K562 (cell line): ENCODE data around the gene RGPD8. TPM values are rescaled to one million over a fixed set of nuclear protein-coding genes. Genes with fewer than 3 reads are reported as not detected.
A peak's percentile ranks its signal among the peaks of the same experiment; 100 is the strongest.

Experiments
- ATAC-seq: fragments of 200-7000 bp; cut with Tn5 transposase; 3 replicates; pipeline ENCODE4 v1.9.1; 2020; ENCODE audit warnings: moderate library complexity
- BruUV-seq: library from RNA; stranded (reverse); fragments of 400-500 nt; replicated peaks from 2 replicates; lab custom pipeline; 2021; lab: Mats Ljungman, UMichigan
- CTCF ChIA-PET: fragments of 300-600 bp; formaldehyde crosslinking; extraction: SDS; loops from one replicate; lab custom pipeline; 2021; ENCODE audit warnings: low intra/inter-chr PET ratio; lab: Yijun Ruan, JAX
- POLR2A ChIA-PET: fragments of 300-600, 350-650 bp; sonication (Branson Sonifier 250); formaldehyde crosslinking; extraction: SDS; loops from one replicate; lab custom pipeline; 2021; ENCODE audit warnings: antibody characterized with exemption, inconsistent platforms; lab: Yijun Ruan, JAX
- DNase-seq, 4 experiments: peaks; one replicate each; pipeline versions ENCODE4 v3.0.0 to v3.0.0-alpha.2; 2011 to 2018; ENCODE audit warnings: low spot score in 3 of 4, mixed read lengths in 3 of 4; ENCODE audit errors: extremely low read depth in 1 of 4
- FAIRE-seq: peaks from 2 replicates; lab custom pipeline; 2011; peaks lifted over from hg19 to GRCh38; lab: Jason Lieb, UNC
- H2AFZ ChIP-seq: 2 replicates; pipeline ENCODE4 v1.6.0; 2011; ENCODE audit warnings: low read depth, low read length, control low read depth, inconsistent platforms
- H3K27ac ChIP-seq: fragments of 200-600 bp; 3 replicates; pipeline ENCODE4 v1.8.0; 2011; ENCODE audit warnings: low read depth, mild to moderate bottlenecking, control low read depth, inconsistent platforms, low read length, moderate library complexity, mixed read lengths; ENCODE audit errors: extremely low read depth
- H3K27me3 ChIP-seq, 2 experiments: fragments of 300-600 bp in 1 of 2; 2 replicates in 1 of 2; 3 replicates in 1 of 2; pipeline versions ENCODE4 v1.6.0 to v1.8.0; 2011; ENCODE audit warnings: inconsistent platforms in 2 of 2, low read length in 2 of 2, mild to moderate bottlenecking in 1 of 2, mixed read lengths in 1 of 2, moderate library complexity in 1 of 2; ENCODE audit not compliant: control insufficient read depth in 2 of 2, insufficient read depth in 2 of 2
- H3K36me3 ChIP-seq: fragments of 300-600 bp; 3 replicates; pipeline ENCODE4 v1.8.0; 2011; ENCODE audit warnings: mild to moderate bottlenecking, low read length, inconsistent platforms; ENCODE audit not compliant: control insufficient read depth, insufficient read depth
- H3K4me1 ChIP-seq, 2 experiments: fragments of 200-600 bp in 1 of 2; replicated peaks in 1 of 2; 2 replicates in 1 of 2; 3 replicates in 1 of 2; pipeline versions ENCODE4 v1.5.1 to v1.8.0; 2011; ENCODE audit warnings: inconsistent platforms in 2 of 2, low read length in 2 of 2, mild to moderate bottlenecking in 1 of 2, mixed read lengths in 1 of 2, moderate library complexity in 1 of 2; ENCODE audit not compliant: control insufficient read depth in 2 of 2, insufficient read depth in 2 of 2
- H3K4me2 ChIP-seq: 2 replicates; pipeline ENCODE4 v1.6.1; 2011; ENCODE audit warnings: low read length, control low read depth, inconsistent platforms, mixed read lengths; ENCODE audit not compliant: insufficient read depth
- H3K4me3 ChIP-seq: fragments of 200-600 bp; sonication (generic), shearing (Covaris generic); 2 replicates; pipeline ENCODE4 v1.5.1; 2016; ENCODE audit warnings: control low read depth, inconsistent platforms
- H3K79me2 ChIP-seq: fragments of 200-600 bp; 3 replicates; pipeline ENCODE4 v1.8.0; 2011; ENCODE audit warnings: low read length, inconsistent platforms; ENCODE audit not compliant: control insufficient read depth, insufficient read depth
- H3K9ac ChIP-seq, 2 experiments: 2 replicates each; pipeline versions ENCODE4 v1.6.0 to v1.6.1; 2011; ENCODE audit warnings: low read depth in 2 of 2, low read length in 2 of 2, control low read depth in 1 of 2, inconsistent platforms in 1 of 2, mild to moderate bottlenecking in 1 of 2, mixed read lengths in 1 of 2; ENCODE audit not compliant: insufficient read depth in 1 of 2
- H3K9me1 ChIP-seq: one replicate; pipeline ENCODE4 v1.6.0; 2011; ENCODE audit warnings: inconsistent platforms, mild to moderate bottlenecking, low read length, moderate library complexity; ENCODE audit not compliant: control insufficient read depth, insufficient read depth
- H3K9me3 ChIP-seq: replicated peaks from 2 replicates; pipeline ENCODE4 v1.5.1; 2011; ENCODE audit warnings: low read depth, low read length, inconsistent platforms; ENCODE audit not compliant: control insufficient read depth, insufficient read depth
- H4K20me1 ChIP-seq: replicated peaks from 2 replicates; pipeline ENCODE4 v1.6.1; 2011; ENCODE audit warnings: low read length, inconsistent platforms, mixed read lengths; ENCODE audit not compliant: control insufficient read depth, insufficient read depth
- ATF1 ChIP-seq, 2 experiments: fragments of 450-650 bp in 1 of 2; IDR thresholded peaks; 2 replicates each; pipeline ENCODE4 v1.6.1; 2016; ENCODE audit warnings: missing compliant biosample characterization in 1 of 2, missing genetic modification characterization in 1 of 2
- CBX1 ChIP-seq: sonication (generic); IDR thresholded peaks from 2 replicates; pipeline ENCODE4 v1.6.1; 2016; ENCODE audit warnings: antibody characterized with exemption, low read depth, mild to moderate bottlenecking
- ELF2 ChIP-seq: fragments of 250-450 bp; sonication (Bioruptor Pico); IDR thresholded peaks from 2 replicates; pipeline ENCODE4 v1.5.0; 2021; ENCODE audit warnings: mild to moderate bottlenecking
- HMGN3 ChIP-seq: IDR thresholded peaks from 2 replicates; pipeline ENCODE4 v1.6.1; 2011; ENCODE audit warnings: borderline replicate concordance, low read depth, mild to moderate bottlenecking, mixed read lengths, low read length; ENCODE audit not compliant: insufficient read length; ENCODE audit errors: extremely low read depth
- POLR2A ChIP-seq: fragments of 450-650 bp; conservative IDR thresholded peaks from 2 replicates; pipeline ENCODE4 v1.6.1; 2016
- SMAD1 ChIP-seq: fragments of 150-350 bp; IDR thresholded peaks from 2 replicates; pipeline ENCODE4 v1.6.1; 2014; ENCODE audit warnings: low read length, low read depth; ENCODE audit not compliant: partially characterized antibody
- SRSF1 ChIP-seq: fragments of 200-400 bp; formaldehyde crosslinking; IDR thresholded peaks from 2 replicates; pipeline ENCODE4 v1.6.1; 2017; ENCODE audit warnings: mild to moderate bottlenecking, low read depth, low read length, moderate library complexity
- XRCC3 ChIP-seq: fragments of 450-650 bp; IDR thresholded peaks from 2 replicates; pipeline ENCODE4 v1.6.1; 2017; ENCODE audit warnings: mild to moderate bottlenecking, moderate library complexity
- WGBS: fragments of 100-300 bp; shearing (Covaris generic); methylation state at CpG from one replicate; pipeline ENCODE4 v1.1.6; 2016; ENCODE audit warnings: low coverage, mixed read lengths; ENCODE audit not compliant: insufficient coverage; ENCODE audit errors: missing lambda C conversion rate; 5-methylcytosine and 5-hydroxymethylcytosine counted together
- in situ Hi-C: fragments of 300-500 bp; cut with MboI; formaldehyde crosslinking; loops from 4 replicates; pipeline ENCODE4 v1.15.0; 2018; ENCODE audit warnings: inconsistent platforms, mixed read lengths
- intact Hi-C: fragments of 100-400 bp; cut with micrococcal nuclease; formaldehyde crosslinking; loops from 2 replicates; pipeline ENCODE4 v1.14.2; 2022
- polyA plus RNA-seq, 8 experiments: library from polyadenylated mRNA; depleted of rRNA in 4 of 8; stranded (reverse) in 5 of 8; unstranded in 3 of 8; fragments of >200 nt; fragmentation: Nextera tagmentation in 2 of 8; fragmentation: Illumina TruSeq in 1 of 8; extraction: Ambion mirVana in 2 of 8; extraction: Trizol in 1 of 8; gene quantifications; 2 replicates each; pipeline versions ENCODE4 v1.2.1 to v1.2.3, GENCODE V29; 2011 to 2014; ENCODE audit warnings: inconsistent platforms in 1 of 8, missing spikeins in 1 of 8
- total RNA-seq, 7 experiments: library from RNA; depleted of rRNA in 6 of 7; stranded (reverse); fragments of >200 nt in 6 of 7; fragmentation: Illumina TruSeq in 2 of 7; extraction: Trizol in 2 of 7; gene quantifications; 2 replicates each; pipeline versions ENCODE4 v1.2.1 to v1.2.3, GENCODE V29; 2011 to 2021; ENCODE audit warnings: low replicate concordance in 1 of 7
- TF ChIP-seq, protein P1 (sequence below): fragments of 450-650 bp; IDR thresholded peaks from 2 replicates; pipeline ENCODE4 v1.6.1; 2018; ENCODE audit not compliant: partially characterized antibody
- TF ChIP-seq, protein P2 (sequence below): sonication (generic); formaldehyde crosslinking; IDR thresholded peaks from 2 replicates; pipeline ENCODE4 v1.8.1; 2023; ENCODE audit warnings: mild to moderate bottlenecking, missing genetic modification reagents

The RGPD8 gene
- total and polyA plus RNA-seq, 9 of the 15 experiments (the other 6 are each of a cell fraction or from before 2014, with no cell fraction given) = 0.03 to 0.47 (median 0.12) TPM; not detected in 1

DNA sequence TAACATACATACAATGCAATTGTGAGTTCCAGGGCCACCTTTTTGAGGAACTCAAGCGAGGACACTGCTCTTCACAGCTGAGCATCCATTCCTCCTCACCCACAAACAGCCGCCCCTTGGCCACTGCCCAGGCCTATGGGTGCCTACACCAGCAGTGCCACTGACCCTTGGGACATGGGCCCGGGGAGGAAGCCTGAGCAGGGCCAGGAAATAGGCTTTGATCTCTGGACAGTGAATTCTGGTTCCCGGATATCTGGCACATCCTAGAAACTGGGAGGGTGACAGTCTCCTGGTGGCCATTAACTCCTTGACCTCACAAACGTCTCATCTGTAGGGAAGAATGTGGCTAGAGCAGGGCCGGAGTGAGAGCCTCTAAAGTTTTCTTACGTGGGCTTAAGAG, 43.0 kb upstream of the RGPD8 start:
- WGBS = 48% methylated on average over 7 of the region's 7 CpGs

DNA sequence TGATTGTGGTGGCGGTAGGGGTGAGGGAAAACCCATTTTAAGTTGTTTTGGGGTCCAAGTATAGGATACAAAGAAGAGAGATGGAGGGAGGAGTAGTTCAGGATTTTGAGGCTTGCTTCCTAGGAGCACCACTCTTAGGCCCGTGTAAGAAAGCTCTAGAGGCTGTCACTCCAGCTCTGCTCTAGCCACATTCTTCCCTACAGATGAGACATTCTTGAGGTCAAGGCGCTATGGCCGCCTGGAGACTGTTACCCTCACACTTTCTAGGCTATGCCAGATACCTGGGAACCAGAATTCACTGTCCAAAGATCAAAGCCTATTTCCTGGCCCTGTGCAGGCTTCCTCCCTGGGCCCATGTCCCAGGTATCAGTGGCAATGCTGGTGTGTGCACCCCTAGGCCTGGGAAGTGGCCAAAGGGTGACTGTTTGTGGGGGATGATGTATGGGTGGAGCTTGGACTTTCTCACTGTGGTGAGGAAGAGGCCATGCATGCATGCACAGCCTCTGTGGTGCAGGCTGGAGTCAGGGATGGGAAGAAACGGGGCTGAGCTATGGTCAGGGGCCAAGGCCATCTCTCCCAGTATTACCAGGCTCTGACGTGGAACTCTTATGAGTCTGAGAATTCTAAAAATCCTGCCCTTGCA, 41.5 kb upstream of the RGPD8 start:
- Histone ChIP-seq H2AFZ (peak overlapping the region; percentile 5), H3K27ac (no peak overlapping the region), H4K20me1 (no peaks in the 10 kb centered on the region), H3K36me3 (no peaks in the 10 kb centered on the region), H3K79me2 (no peaks in the 10 kb centered on the region), H3K27me3 (no peaks in the 10 kb centered on the region), H3K4me1 (no peaks in the 10 kb centered on the region; a peak in 2 of 5 replicates), H3K4me3 (no peak overlapping the region), H3K9ac (peak overlapping the region in 1 of 2 experiments; percentile 17; a peak in 1 of 4 replicates), H3K4me2 (no peak overlapping the region), H3K9me1 (no peaks in the 10 kb centered on the region), H3K9me3 (no peaks in the 10 kb centered on the region)
- ATAC-seq (peak; percentile 74), FAIRE-seq (peak; percentile 26), DNase-seq (no peak)
- ChIA-PET POLR2A (interaction anchor here (0.6 to 0.8 kb wide), 2 partner anchors 14 to 217 kb away, joined by 3 read pairs; no protein-coding TSS in a partner anchor), CTCF (no interaction called here)
- intact Hi-C loops = no loop called here
- no TSS peak for BruUV-seq
- 30% methylated on average over 6 of the region's 6 CpGs for WGBS
- in situ Hi-C loops = loop anchor here (25.0 kb wide), 1 partner anchor 213 kb away; the partner anchor contains the start of gene ZC3H8
- TF ChIP-seq, protein P1, sequence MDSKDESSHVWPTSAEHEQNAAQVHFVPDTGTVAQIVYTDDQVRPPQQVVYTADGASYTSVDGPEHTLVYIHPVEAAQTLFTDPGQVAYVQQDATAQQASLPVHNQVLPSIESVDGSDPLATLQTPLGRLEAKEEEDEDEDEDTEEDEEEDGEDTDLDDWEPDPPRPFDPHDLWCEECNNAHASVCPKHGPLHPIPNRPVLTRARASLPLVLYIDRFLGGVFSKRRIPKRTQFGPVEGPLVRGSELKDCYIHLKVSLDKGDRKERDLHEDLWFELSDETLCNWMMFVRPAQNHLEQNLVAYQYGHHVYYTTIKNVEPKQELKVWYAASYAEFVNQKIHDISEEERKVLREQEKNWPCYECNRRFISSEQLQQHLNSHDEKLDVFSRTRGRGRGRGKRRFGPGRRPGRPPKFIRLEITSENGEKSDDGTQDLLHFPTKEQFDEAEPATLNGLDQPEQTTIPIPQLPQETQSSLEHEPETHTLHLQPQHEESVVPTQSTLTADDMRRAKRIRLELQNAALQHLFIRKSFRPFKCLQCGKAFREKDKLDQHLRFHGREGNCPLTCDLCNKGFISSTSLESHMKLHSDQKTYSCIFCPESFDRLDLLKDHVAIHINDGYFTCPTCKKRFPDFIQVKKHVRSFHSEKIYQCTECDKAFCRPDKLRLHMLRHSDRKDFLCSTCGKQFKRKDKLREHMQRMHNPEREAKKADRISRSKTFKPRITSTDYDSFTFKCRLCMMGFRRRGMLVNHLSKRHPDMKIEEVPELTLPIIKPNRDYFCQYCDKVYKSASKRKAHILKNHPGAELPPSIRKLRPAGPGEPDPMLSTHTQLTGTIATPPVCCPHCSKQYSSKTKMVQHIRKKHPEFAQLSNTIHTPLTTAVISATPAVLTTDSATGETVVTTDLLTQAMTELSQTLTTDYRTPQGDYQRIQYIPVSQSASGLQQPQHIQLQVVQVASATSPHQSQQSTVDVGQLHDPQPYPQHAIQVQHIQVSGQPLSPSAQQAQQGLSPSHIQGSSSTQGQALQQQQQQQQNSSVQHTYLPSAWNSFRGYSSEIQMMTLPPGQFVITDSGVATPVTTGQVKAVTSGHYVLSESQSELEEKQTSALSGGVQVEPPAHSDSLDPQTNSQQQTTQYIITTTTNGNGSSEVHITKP = peak; percentile 16
- TF ChIP-seq SRSF1 (no peak), ELF2 (CRISPR knock-in tag) (no peak), XRCC3 (no peak), SMAD1 (no peak), HMGN3 (no peak)
- TF ChIP-seq, protein P2, sequence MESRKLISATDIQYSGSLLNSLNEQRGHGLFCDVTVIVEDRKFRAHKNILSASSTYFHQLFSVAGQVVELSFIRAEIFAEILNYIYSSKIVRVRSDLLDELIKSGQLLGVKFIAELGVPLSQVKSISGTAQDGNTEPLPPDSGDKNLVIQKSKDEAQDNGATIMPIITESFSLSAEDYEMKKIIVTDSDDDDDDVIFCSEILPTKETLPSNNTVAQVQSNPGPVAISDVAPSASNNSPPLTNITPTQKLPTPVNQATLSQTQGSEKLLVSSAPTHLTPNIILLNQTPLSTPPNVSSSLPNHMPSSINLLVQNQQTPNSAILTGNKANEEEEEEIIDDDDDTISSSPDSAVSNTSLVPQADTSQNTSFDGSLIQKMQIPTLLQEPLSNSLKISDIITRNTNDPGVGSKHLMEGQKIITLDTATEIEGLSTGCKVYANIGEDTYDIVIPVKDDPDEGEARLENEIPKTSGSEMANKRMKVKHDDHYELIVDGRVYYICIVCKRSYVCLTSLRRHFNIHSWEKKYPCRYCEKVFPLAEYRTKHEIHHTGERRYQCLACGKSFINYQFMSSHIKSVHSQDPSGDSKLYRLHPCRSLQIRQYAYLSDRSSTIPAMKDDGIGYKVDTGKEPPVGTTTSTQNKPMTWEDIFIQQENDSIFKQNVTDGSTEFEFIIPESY (CRISPR knock-in tag) = peak; percentile 72

More for the DNA sequence above, 43.0 kb upstream of the RGPD8 start:
- Histone ChIP-seq H3K9ac (peak overlapping the region in 1 of 2 experiments; percentile 53; a peak in 1 of 4 replicates), H3K9me3 (no peaks in the 10 kb centered on the region), H3K27me3 (no peaks in the 10 kb centered on the region), H3K4me2 (no peak overlapping the region), H3K4me1 (peaks cover 4 to 12% of the 10 kb centered on the region in 2 experiments; a peak in 4 of 5 replicates), H2AFZ (peak overlapping the region; percentile 44), H3K4me3 (no peak overlapping the region), H3K9me1 (no peaks in the 10 kb centered on the region), H3K27ac (no peak overlapping the region), H3K36me3 (no peaks in the 10 kb centered on the region), H4K20me1 (no peaks in the 10 kb centered on the region), H3K79me2 (0 out of 3 replicates have a peak, but pooled peaks cover under 1% of the 10 kb centered on the region)
- BruUV-seq = no TSS peak
- CTCF ChIA-PET = no interaction called here
- FAIRE-seq = no peak
- DNase-seq = no peak
- ATAC-seq = no peak
- TF ChIP-seq CBX1 (no peak), ATF1 (CRISPR knock-in tag; IDR thresholded peaks at IDR 0.05) (no peak), ATF1 (tag; IDR thresholded peaks at IDR 0.05) (no peak), POLR2A (no peak)
- POLR2A ChIA-PET = no interaction called here
- in situ Hi-C loops = loop anchor here (25.0 kb wide), 1 partner anchor 214 kb away; the partner anchor contains the start of gene ZC3H8
- intact Hi-C loops = no loop called here
